Measurements from ENCODE around the gene TICAM1. TPM values are rescaled to one million over a fixed set of nuclear protein-coding genes. Genes with fewer than 3 reads are reported as not detected.
A peak's percentile ranks its signal among the peaks of the same experiment; 100 is the strongest.

The TICAM1 gene
- total and polyA plus RNA-seq, 2 of the 13 experiments (the other 11 are each of a cell fraction or from before 2014, with no cell fraction given): 0.33 to 0.95 TPM

DNA sequence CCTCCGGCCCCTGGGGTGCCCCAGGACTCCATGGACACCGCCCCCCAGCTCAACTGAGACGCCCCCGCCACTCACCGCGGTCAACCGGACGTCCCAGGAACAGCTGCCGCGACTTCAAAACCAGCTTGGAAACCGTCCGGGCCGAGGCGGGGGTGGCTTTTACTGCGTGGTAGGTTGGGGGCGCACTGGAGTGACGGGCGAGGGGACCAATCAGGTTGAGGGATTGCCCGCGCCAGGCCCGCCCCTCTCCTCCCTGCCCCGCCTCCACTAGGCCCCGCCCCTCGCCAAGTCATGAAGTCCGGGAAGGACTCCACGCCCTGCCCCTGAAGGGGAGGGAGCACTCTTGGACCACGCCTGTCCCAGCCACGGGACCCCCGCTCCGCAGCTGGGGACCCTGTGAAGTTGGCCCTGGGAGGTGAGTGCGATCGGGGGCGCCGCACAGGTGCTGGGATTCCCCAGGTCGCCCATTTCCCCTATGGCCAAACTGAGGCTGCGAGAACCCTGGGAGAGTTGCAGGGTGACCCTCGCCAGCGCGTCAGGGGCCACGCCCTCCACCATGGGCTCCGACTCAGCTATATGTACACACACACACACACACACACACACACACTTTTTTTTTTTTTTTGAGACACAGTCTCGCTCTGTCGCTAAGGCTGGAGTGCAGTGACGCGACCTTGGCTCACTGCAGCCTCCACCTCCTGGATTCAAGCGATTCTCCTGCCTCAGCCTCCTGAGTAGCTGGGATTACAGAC is 36.2 kb upstream of the TICAM1 start, which contains the start of gene PLIN3 (continued):
- TF ChIP-seq, protein P1, sequence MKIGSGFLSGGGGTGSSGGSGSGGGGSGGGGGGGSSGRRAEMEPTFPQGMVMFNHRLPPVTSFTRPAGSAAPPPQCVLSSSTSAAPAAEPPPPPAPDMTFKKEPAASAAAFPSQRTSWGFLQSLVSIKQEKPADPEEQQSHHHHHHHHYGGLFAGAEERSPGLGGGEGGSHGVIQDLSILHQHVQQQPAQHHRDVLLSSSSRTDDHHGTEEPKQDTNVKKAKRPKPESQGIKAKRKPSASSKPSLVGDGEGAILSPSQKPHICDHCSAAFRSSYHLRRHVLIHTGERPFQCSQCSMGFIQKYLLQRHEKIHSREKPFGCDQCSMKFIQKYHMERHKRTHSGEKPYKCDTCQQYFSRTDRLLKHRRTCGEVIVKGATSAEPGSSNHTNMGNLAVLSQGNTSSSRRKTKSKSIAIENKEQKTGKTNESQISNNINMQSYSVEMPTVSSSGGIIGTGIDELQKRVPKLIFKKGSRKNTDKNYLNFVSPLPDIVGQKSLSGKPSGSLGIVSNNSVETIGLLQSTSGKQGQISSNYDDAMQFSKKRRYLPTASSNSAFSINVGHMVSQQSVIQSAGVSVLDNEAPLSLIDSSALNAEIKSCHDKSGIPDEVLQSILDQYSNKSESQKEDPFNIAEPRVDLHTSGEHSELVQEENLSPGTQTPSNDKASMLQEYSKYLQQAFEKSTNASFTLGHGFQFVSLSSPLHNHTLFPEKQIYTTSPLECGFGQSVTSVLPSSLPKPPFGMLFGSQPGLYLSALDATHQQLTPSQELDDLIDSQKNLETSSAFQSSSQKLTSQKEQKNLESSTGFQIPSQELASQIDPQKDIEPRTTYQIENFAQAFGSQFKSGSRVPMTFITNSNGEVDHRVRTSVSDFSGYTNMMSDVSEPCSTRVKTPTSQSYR (CRISPR knock-in tag; IDR thresholded peaks at IDR 0.05; ENCODE audit: borderline replicate concordance): no peak
- TF ChIP-seq RFXAP (CRISPR knock-in tag; IDR thresholded peaks at IDR 0.05; ENCODE audit: borderline replicate concordance) (no peak), ZNF749 (CRISPR knock-in tag; IDR thresholded peaks at IDR 0.05; ENCODE audit: borderline replicate concordance) (no peak), TAF15 (IDR thresholded peaks at IDR 0.05; ENCODE audit: low read depth, low read length, poor library complexity, severe bottlenecking) (peak; percentile 58), ZNF256 (CRISPR knock-in tag; conservative IDR thresholded peaks at IDR 0.05) (no peak), RARG (CRISPR knock-in tag; IDR thresholded peaks at IDR 0.05; ENCODE audit: low read depth) (no peak), ZNF33A (CRISPR knock-in tag; IDR thresholded peaks at IDR 0.05; ENCODE audit: borderline replicate concordance) (no peak), ZNF138 (CRISPR knock-in tag; IDR thresholded peaks at IDR 0.05; ENCODE audit: low read depth) (no peak), HNRNPH1 (optimal IDR thresholded peaks at IDR 0.05; ENCODE audit: low read depth, low read length) (no peak), ZNF234 (CRISPR knock-in tag; conservative IDR thresholded peaks at IDR 0.05) (no peak), RBM22 (optimal IDR thresholded peaks at IDR 0.05; ENCODE audit: low read length) (no peak), CHCHD3 (CRISPR knock-in tag; IDR thresholded peaks at IDR 0.05) (no peak), ZNF446 (CRISPR knock-in tag; IDR thresholded peaks at IDR 0.05) (no peak)
- TF ChIP-seq, protein P2, sequence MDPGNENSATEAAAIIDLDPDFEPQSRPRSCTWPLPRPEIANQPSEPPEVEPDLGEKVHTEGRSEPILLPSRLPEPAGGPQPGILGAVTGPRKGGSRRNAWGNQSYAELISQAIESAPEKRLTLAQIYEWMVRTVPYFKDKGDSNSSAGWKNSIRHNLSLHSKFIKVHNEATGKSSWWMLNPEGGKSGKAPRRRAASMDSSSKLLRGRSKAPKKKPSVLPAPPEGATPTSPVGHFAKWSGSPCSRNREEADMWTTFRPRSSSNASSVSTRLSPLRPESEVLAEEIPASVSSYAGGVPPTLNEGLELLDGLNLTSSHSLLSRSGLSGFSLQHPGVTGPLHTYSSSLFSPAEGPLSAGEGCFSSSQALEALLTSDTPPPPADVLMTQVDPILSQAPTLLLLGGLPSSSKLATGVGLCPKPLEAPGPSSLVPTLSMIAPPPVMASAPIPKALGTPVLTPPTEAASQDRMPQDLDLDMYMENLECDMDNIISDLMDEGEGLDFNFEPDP (CRISPR knock-in tag; conservative IDR thresholded peaks at IDR 0.05): no peak
- TF ChIP-seq, protein P3, sequence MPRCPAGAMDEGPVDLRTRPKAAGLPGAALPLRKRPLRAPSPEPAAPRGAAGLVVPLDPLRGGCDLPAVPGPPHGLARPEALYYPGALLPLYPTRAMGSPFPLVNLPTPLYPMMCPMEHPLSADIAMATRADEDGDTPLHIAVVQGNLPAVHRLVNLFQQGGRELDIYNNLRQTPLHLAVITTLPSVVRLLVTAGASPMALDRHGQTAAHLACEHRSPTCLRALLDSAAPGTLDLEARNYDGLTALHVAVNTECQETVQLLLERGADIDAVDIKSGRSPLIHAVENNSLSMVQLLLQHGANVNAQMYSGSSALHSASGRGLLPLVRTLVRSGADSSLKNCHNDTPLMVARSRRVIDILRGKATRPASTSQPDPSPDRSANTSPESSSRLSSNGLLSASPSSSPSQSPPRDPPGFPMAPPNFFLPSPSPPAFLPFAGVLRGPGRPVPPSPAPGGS (CRISPR knock-in tag; IDR thresholded peaks at IDR 0.05): peak; percentile 57; the same call in 1 of the 2 replicates
- TF ChIP-seq, protein P4, sequence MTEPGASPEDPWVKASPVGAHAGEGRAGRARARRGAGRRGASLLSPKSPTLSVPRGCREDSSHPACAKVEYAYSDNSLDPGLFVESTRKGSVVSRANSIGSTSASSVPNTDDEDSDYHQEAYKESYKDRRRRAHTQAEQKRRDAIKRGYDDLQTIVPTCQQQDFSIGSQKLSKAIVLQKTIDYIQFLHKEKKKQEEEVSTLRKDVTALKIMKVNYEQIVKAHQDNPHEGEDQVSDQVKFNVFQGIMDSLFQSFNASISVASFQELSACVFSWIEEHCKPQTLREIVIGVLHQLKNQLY (CRISPR knock-in tag; IDR thresholded peaks at IDR 0.05): peak; percentile 9; the same call in 1 of the 2 replicates
- TF ChIP-seq, protein P5, sequence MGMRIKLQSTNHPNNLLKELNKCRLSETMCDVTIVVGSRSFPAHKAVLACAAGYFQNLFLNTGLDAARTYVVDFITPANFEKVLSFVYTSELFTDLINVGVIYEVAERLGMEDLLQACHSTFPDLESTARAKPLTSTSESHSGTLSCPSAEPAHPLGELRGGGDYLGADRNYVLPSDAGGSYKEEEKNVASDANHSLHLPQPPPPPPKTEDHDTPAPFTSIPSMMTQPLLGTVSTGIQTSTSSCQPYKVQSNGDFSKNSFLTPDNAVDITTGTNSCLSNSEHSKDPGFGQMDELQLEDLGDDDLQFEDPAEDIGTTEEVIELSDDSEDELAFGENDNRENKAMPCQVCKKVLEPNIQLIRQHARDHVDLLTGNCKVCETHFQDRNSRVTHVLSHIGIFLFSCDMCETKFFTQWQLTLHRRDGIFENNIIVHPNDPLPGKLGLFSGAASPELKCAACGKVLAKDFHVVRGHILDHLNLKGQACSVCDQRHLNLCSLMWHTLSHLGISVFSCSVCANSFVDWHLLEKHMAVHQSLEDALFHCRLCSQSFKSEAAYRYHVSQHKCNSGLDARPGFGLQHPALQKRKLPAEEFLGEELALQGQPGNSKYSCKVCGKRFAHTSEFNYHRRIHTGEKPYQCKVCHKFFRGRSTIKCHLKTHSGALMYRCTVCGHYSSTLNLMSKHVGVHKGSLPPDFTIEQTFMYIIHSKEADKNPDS (CRISPR knock-in tag; IDR thresholded peaks at IDR 0.05): no peak
- TF ChIP-seq, protein P6, sequence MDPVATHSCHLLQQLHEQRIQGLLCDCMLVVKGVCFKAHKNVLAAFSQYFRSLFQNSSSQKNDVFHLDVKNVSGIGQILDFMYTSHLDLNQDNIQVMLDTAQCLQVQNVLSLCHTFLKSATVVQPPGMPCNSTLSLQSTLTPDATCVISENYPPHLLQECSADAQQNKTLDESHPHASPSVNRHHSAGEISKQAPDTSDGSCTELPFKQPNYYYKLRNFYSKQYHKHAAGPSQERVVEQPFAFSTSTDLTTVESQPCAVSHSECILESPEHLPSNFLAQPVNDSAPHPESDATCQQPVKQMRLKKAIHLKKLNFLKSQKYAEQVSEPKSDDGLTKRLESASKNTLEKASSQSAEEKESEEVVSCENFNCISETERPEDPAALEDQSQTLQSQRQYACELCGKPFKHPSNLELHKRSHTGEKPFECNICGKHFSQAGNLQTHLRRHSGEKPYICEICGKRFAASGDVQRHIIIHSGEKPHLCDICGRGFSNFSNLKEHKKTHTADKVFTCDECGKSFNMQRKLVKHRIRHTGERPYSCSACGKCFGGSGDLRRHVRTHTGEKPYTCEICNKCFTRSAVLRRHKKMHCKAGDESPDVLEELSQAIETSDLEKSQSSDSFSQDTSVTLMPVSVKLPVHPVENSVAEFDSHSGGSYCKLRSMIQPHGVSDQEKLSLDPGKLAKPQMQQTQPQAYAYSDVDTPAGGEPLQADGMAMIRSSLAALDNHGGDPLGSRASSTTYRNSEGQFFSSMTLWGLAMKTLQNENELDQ (CRISPR knock-in tag; IDR thresholded peaks at IDR 0.05; ENCODE audit: borderline replicate concordance): no peak

All from HepG2 (cell line).